ENCODE data around the gene LMOD1. TPM values are rescaled to one million over a fixed set of nuclear protein-coding genes. Genes with fewer than 3 reads are reported as not detected.
"Not testable (repeated sequence)": the region's sequence is repeated elsewhere in the genome, so short reads cannot be mapped to it uniquely, and the experiment has no call there.

The LMOD1 gene
- total RNA-seq, 1 experiment from 2014 or later, result not detected

DNA sequence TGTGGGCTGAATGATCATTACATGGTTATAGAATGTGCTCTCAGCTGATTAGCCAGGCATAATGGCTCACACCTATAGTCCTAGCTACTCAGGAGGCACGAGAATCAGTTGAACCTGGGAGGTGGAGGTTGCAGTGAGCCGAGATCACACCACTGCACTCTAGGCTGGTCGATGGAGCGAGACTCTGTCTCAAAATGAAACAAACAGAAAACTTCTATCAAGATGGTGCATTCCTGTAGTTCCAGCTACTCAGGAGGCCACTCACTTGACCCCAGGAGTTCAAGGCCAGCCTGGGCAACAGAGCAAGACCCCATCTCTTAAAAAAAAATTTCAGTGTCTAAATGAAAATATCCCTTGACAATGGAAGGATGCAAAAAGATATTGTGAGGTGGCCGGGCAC, 19.8 kb upstream of the LMOD1 start:
- H3K27me3 Mint-ChIP-seq (ENCODE audit: unreplicated experiment), result no peaks in the 10 kb centered on the region
- H3K9me3 Mint-ChIP-seq (ENCODE audit: low read depth, unreplicated experiment), result no peaks in the 10 kb centered on the region
- TF ChIP-seq, protein P1, sequence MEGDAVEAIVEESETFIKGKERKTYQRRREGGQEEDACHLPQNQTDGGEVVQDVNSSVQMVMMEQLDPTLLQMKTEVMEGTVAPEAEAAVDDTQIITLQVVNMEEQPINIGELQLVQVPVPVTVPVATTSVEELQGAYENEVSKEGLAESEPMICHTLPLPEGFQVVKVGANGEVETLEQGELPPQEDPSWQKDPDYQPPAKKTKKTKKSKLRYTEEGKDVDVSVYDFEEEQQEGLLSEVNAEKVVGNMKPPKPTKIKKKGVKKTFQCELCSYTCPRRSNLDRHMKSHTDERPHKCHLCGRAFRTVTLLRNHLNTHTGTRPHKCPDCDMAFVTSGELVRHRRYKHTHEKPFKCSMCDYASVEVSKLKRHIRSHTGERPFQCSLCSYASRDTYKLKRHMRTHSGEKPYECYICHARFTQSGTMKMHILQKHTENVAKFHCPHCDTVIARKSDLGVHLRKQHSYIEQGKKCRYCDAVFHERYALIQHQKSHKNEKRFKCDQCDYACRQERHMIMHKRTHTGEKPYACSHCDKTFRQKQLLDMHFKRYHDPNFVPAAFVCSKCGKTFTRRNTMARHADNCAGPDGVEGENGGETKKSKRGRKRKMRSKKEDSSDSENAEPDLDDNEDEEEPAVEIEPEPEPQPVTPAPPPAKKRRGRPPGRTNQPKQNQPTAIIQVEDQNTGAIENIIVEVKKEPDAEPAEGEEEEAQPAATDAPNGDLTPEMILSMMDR (IDR thresholded peaks at IDR 0.05; ENCODE audit: unreplicated experiment), result no peak
- H3K4me3 Mint-ChIP-seq (ENCODE audit: low read depth, unreplicated experiment), result no peak overlapping the region
- peaks cover 87% of the 10 kb centered on the region for H3K36me3 Mint-ChIP-seq (ENCODE audit: insufficient read depth, unreplicated experiment)
- H3K27ac Mint-ChIP-seq (ENCODE audit: unreplicated experiment), result no peak overlapping the region
- intact Hi-C loops (cut with micrococcal nuclease; ENCODE audit: unreplicated experiment), result no loop called here
- CTCF ChIA-PET, result interaction anchor here (1.8 kb wide), 1 partner anchor 70 kb away, joined by 4 read pairs; no protein-coding TSS in a partner anchor
- no peak for DNase-seq
- no peaks in the 10 kb centered on the region for H3K4me1 Mint-ChIP-seq (ENCODE audit: low read depth, unreplicated experiment)
- no TSS peak for BruUV-seq (replicated peaks)

DNA sequence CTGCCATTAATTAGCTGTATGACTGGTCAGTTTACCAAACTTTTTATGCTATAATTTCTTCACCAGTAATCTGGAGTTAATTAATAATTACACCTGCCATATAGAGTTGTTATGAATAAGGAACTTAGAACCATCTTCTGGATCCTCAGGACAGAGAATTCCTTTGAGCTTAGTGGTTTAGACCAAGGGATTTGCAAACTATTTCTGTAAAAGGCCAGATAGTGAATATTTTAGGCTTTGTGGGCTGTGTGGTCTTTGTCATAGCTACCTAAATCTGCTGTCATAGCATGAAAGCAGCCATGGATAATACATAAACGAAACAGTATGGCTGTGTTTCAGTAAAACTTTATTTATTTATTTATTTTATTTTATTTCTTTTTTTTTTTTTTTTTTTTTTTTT, 17.9 kb upstream of the LMOD1 start:
- Mint-ChIP-seq H3K4me1 (ENCODE audit: low read depth, unreplicated experiment) (no peaks in the 10 kb centered on the region), H3K36me3 (ENCODE audit: insufficient read depth, unreplicated experiment) (peaks cover 87% of the 10 kb centered on the region), H3K27ac (ENCODE audit: unreplicated experiment) (no peak overlapping the region), H3K9me3 (ENCODE audit: low read depth, unreplicated experiment) (no peaks in the 10 kb centered on the region), H3K27me3 (ENCODE audit: unreplicated experiment) (no peaks in the 10 kb centered on the region), H3K4me3 (ENCODE audit: low read depth, unreplicated experiment) (no peak overlapping the region)
- TF ChIP-seq, protein P1 (IDR thresholded peaks at IDR 0.05; ENCODE audit: unreplicated experiment), result no peak
- intact Hi-C loops (cut with micrococcal nuclease; ENCODE audit: unreplicated experiment), result no loop called here
- no peak for DNase-seq
- BruUV-seq (replicated peaks), result no TSS peak
- CTCF ChIA-PET, result interaction anchor here (0.6 kb wide), 1 partner anchor 9 kb away, joined by 3 read pairs; no protein-coding TSS in a partner anchor

DNA sequence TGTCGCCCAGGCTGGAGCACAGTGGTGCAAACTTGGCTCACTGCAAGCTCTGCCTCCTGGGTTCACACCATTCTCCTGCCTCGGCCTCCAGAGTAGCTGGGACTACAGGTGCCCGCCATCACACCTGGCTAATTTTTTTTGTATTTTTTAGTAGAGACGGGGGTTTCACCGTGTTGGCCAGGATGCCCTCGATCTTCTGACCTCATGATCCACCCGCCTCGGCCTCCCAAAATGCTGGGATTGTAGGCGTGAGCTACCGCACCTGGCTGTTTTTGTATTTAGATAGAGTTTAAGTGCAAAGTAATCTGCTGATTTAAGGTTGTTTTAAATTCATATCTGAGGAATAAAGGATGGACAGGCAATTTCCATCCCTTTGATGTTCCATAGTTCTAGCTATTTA, 16.0 kb upstream of the LMOD1 start:
- H3K27me3 Mint-ChIP-seq (ENCODE audit: unreplicated experiment); BruUV-seq (replicated peaks); H3K9me3 Mint-ChIP-seq (ENCODE audit: low read depth, unreplicated experiment); H3K4me3 Mint-ChIP-seq (ENCODE audit: low read depth, unreplicated experiment); H3K27ac Mint-ChIP-seq (ENCODE audit: unreplicated experiment); DNase-seq; intact Hi-C loops (cut with micrococcal nuclease; ENCODE audit: unreplicated experiment); H3K4me1 Mint-ChIP-seq (ENCODE audit: low read depth, unreplicated experiment): not testable (repeated sequence)
- H3K36me3 Mint-ChIP-seq (ENCODE audit: insufficient read depth, unreplicated experiment), result peaks cover 89% of the 10 kb centered on the region
- CTCF ChIA-PET, result interaction anchor here (1.0 kb wide), 1 partner anchor 17 kb away, joined by 3 read pairs; no protein-coding TSS in a partner anchor

DNA sequence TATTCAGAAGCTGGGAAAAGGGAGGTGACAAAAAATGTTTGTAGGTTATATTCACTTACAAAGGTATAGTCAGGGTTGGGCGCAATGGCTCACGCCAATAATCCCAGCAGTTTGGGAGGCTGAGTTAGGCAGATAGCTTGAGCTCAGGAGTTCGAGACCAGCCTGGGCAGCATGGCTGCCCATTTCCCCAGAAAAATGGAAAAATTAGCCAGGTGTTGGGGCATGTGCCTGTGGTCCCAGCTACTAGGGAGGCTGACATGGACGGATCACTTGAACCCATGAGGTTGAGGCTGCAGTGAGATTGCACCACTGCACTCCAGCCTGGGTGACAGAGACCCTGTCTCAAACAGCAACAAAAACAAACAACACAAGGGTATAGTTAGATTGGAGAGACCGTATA, 12.0 kb upstream of the LMOD1 start:
- no peak for DNase-seq
- TF ChIP-seq, protein P1 (IDR thresholded peaks at IDR 0.05; ENCODE audit: unreplicated experiment), result no peak
- CTCF ChIA-PET, result interaction anchor here (0.7 kb wide), 1 partner anchor 277 kb away, joined by 5 read pairs; no protein-coding TSS in a partner anchor
- H3K9me3 Mint-ChIP-seq (ENCODE audit: low read depth, unreplicated experiment), result no peaks in the 10 kb centered on the region
- no peak overlapping the region for H3K4me3 Mint-ChIP-seq (ENCODE audit: low read depth, unreplicated experiment)
- H3K36me3 Mint-ChIP-seq (ENCODE audit: insufficient read depth, unreplicated experiment), result peaks cover 93% of the 10 kb centered on the region
- peaks cover 8% of the 10 kb centered on the region for H3K4me1 Mint-ChIP-seq (ENCODE audit: low read depth, unreplicated experiment)
- no peak overlapping the region for H3K27ac Mint-ChIP-seq (ENCODE audit: unreplicated experiment)
- intact Hi-C loops (cut with micrococcal nuclease; ENCODE audit: unreplicated experiment), result no loop called here
- no peaks in the 10 kb centered on the region for H3K27me3 Mint-ChIP-seq (ENCODE audit: unreplicated experiment)
- BruUV-seq (replicated peaks), result no TSS peak

DNA sequence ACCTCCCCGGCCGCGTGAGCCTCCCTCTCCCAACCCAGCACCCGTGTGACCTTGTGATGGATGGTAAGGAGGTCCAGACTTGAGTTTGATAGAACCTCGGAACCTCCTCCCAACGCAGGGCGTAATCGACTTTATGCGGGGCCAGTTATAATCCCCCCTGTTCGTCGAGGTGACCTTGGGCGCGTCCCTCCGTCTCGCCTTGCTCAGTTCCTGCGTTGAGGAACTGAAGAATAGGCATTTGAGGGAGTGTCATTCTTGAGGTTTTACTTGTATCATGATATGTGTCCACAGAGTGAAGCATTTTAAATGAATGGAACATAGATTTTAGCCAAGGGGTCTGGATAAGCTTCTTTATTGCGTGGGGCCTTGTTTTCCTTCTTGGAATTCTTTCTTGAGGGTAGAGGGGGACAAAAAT, 9.4 kb upstream of the LMOD1 start:
- Mint-ChIP-seq H3K4me3 (ENCODE audit: low read depth, unreplicated experiment) (peak overlapping the region; percentile 99), H3K4me1 (ENCODE audit: low read depth, unreplicated experiment) (peaks cover 8% of the 10 kb centered on the region), H3K9me3 (ENCODE audit: low read depth, unreplicated experiment) (no peaks in the 10 kb centered on the region), H3K27ac (ENCODE audit: unreplicated experiment) (peak overlapping the region; percentile 92), H3K36me3 (ENCODE audit: insufficient read depth, unreplicated experiment) (peaks cover 66% of the 10 kb centered on the region), H3K27me3 (ENCODE audit: unreplicated experiment) (no peaks in the 10 kb centered on the region)
- BruUV-seq (replicated peaks), result no TSS peak
- TF ChIP-seq, protein P1 (IDR thresholded peaks at IDR 0.05; ENCODE audit: unreplicated experiment), result no peak
- DNase-seq, result no peak
- CTCF ChIA-PET, result interaction anchor here (0.5 to 1.0 kb wide), 4 partner anchors 9 to 60 kb away, joined by 3 to 4 read pairs (median 3); partner anchors contain the start of gene LMOD1
- intact Hi-C loops (cut with micrococcal nuclease; ENCODE audit: unreplicated experiment), result no loop called here

All from Calu3 (cell line).